HL-60 (cell line): ENCODE data around the gene IQGAP2.

Experiments used
- DNase-seq, 2 experiments: peaks; one replicate each; pipeline ENCODE4 v3.0.0-alpha.2; 2010 to 2020; ENCODE audit warnings: low read depth in 1 of 2, low spot score in 1 of 2
- H3K27ac ChIP-seq: fragments of 250-450 bp; sonication (Bioruptor Pico); replicated peaks from 2 replicates; pipeline ENCODE4 v1.5.1; 2020; ENCODE audit warnings: mild to moderate bottlenecking, moderate library complexity
- H3K27me3 ChIP-seq: fragments of 250-450 bp; sonication (Bioruptor Pico); 2 replicates; pipeline ENCODE4 v1.5.1; 2021; ENCODE audit warnings: mild to moderate bottlenecking, moderate library complexity; ENCODE audit not compliant: insufficient read depth, poor library complexity, severe bottlenecking
- H3K4me3 ChIP-seq: replicated peaks from 2 replicates; pipeline ENCODE4 v1.5.1; 2011; ENCODE audit warnings: mild to moderate bottlenecking, control low read depth, low read length; ENCODE audit not compliant: insufficient read depth
- CTCF ChIP-seq: IDR thresholded peaks from one replicate; pipeline ENCODE4 v1.5.1; 2011; ENCODE audit warnings: low read length, control low read depth, inconsistent platforms; ENCODE audit not compliant: insufficient read depth
- GABPA ChIP-seq: IDR thresholded peaks from 2 replicates; pipeline ENCODE4 v1.6.1; 2012; ENCODE audit warnings: low read depth
- POLR2AphosphoS5 ChIP-seq: IDR thresholded peaks from 2 replicates; pipeline ENCODE4 v1.6.1; 2012; ENCODE audit warnings: low read depth
- REST ChIP-seq: IDR thresholded peaks from 2 replicates; pipeline ENCODE4 v1.6.1; 2012; ENCODE audit warnings: low read depth; ENCODE audit not compliant: insufficient replicate concordance
- SPI1 ChIP-seq: IDR thresholded peaks from 2 replicates; pipeline ENCODE4 v1.6.1; 2012; ENCODE audit warnings: low read depth, mild to moderate bottlenecking, borderline replicate concordance

Gene IQGAP2

GRCh38 chr5:76747706-76748105, 344.6 kb downstream of the IQGAP2 start:
- Histone ChIP-seq H3K4me3 (no peak overlapping the region), H3K27ac (no peak overlapping the region), H3K27me3 (no peaks in the 10 kb centered on the region)
- DNase-seq = no peak
- no peak for TF ChIP-seq SPI1
- TF ChIP-seq CTCF = no peak
- no peak for TF ChIP-seq GABPA
- no peak for TF ChIP-seq REST
- TF ChIP-seq POLR2AphosphoS5 = no peak

DNA sequence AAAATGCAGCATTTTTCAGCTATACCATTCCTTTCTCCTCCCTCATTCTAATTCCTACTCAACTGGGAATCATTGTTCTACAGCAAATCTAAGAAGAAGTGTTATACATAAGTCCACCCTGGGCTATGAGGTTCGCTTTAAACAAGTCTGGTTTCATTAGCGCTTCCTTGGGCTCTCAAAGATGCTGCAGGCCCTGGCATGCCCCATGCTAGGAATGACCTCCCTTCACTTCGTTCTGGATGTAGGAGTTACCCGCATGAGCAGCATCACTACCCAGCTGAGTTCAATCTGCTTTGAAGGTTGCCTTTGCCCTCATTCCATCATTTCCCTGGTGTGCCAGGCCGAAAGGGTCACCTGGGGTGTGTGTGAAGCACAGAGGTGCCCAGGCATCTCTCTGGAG, 348.2 kb downstream of the IQGAP2 start:
- TF ChIP-seq POLR2AphosphoS5 = no peak
- no peak for TF ChIP-seq REST
- TF ChIP-seq SPI1 = no peak
- no peak for TF ChIP-seq CTCF
- no peak for TF ChIP-seq GABPA
- Histone ChIP-seq H3K27me3 (no peaks in the 10 kb centered on the region), H3K4me3 (no peak overlapping the region), H3K27ac (no peak overlapping the region)
- DNase-seq = no peak

GRCh38 chr5:76754668-76755078, 351.6 kb downstream of the IQGAP2 start:
- no peak for TF ChIP-seq REST
- TF ChIP-seq GABPA = no peak
- no peak for TF ChIP-seq CTCF
- no peak for TF ChIP-seq SPI1
- no peak for TF ChIP-seq POLR2AphosphoS5
- Histone ChIP-seq H3K27ac (no peak overlapping the region), H3K27me3 (no peaks in the 10 kb centered on the region), H3K4me3 (no peak overlapping the region)
- no peak for DNase-seq
